Stimulated activated CD8-positive, alpha-beta memory T cell treated with anti-CD3 and anti-CD28 coated beads, Interleukin-12 subunit alpha, Interleukin-12 subunit beta, amount 100 ng/mL, for 24 hours (primary cell): ENCODE measurements around the gene ZNF652.
A peak's percentile ranks its signal among the peaks of the same experiment; 100 is the strongest.
"Not testable (repeated sequence)": the region's sequence is repeated elsewhere in the genome, so short reads cannot be mapped to it uniquely, and the experiment has no call there.

Experiments used
- DNase-seq: peaks from one replicate; pipeline ENCODE4 v3.0.0-alpha.2; 2020; ENCODE audit errors: extremely low read depth

ZNF652 gene

DNA sequence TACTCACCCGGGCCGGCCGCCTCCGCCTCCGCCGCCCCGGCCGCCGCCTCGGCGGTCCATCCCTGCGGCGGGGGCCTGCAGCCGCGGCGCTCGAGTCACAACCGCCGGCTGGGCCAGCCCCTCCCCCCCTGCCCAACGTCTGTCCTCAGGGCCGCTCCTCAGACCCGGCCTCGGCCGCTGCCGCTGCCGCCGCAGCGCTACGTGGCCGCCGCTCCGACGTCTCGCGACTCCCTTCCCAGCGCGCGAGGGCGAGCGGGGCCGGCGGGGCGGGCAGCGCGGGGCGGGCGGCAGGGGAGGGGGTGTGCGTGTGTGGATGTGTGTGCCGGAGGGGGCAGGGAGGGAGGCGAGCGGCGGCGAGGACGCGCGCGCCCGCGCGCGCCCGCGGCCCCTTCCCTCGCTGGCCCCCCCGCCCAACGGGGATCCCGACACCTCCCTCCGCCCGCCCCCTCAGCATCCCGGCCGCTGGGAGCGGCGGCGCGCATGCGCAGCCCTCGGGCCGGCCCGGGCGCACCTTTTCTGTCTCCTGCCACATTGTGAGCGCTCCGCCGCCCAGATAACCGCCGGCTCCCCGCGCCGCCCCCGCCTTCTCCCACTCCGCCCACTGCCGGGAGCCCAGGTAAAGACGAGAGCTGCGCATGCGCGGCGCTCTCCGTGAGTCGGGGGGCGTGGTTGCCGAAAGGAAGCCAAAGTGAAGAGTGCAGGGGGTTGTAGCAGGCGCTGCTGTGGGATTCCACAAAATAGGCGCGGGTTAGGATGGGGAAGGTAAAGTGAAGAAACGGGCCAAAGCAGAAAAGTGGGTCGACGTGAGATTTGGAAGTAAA lies at the start of gene ZNF652:
ZNF652 (minus strand) TSS at position 349 of the 821 bp plus-strand sequence. CDS start 44,525 bp downstream, outside the sequence.
- peak; percentile 76 for DNase-seq

- no peak for DNase-seq
Observed at GRCh38 chr17:49409066-49409465, 47.0 kb upstream of the ZNF652 start.

DNA sequence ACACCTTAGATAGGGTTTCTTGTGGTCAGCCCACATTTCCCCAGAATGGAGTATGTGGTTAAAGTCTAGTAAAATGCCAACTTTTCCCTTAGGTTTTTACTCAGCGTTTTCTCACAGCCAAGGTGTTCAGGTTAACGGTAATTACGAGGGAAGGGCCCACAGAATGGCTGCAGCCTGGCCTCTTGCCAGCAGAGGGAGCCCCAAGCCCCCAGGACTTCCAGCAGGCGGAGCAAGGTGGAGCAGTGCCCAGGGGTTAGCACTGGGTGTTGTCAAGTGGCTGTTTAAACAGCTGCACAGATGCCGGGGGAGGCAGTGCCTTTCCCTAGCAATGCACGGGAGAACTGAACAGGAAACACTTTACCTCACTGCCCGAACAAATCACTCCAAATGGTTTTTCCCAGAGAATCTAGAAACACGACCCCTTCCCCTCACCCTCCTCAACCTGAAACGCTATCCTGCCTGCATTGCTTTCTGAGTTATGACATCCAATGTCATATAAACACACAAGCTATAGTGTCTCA lies 46.0 kb upstream of the ZNF652 start:
- DNase-seq = peak; percentile 53

DNA sequence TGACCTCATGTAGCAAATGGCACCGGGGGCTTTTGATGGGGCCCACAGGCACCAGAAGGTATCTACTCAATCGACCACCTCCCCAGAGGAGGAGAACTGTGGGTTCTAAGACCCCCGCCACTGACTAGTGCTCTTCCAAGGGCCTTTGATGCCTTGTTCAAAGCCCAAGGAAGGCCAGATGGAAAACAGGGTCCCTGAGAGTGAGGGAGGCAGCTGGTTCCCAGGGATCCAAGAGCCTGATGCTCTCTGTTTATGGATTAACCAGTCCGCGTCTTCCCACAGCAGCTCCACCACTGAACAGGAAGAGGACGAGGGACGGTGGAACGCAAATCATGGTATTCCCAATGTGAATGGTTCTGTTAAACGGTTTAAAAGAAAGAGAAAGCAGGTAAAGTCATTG lies 45.0 kb upstream of the ZNF652 start:
- no peak for DNase-seq

DNA sequence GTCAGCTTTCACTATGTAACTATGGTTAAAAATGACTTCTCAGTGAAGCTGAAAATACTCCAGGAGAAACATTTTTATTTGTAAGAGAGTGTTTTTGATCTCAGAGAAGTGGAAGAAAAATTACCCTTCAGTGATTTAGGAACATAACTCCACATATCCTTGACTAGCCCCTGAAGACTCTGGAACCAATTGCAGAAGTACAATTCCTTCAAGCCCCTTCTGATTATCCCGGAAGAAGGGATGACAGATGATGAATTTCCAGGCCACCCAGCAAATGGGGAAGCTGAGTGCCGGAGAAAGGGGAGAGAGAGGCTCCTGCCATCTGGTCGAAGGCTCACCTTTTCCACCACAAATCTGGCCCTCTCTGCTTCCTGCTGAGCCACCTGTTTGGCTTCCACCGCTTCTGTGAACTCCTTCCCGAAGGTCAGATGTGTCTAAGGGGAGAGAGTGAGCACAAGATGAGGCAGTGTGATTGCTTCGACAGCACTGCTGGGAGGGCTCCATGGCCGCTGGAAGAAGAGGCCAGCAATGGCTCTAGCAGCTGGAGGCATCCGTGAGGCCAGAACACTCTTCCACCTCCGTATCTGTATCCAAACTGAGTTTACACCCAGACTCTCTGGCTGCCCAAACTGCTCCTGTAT lies 44.5 kb upstream of the ZNF652 start:
- no peak for DNase-seq

- DNase-seq = no peak
Observed at GRCh38 chr17:49404906-49405305, 42.9 kb upstream of the ZNF652 start.

- no peak for DNase-seq
Observed at GRCh38 chr17:49404361-49404760, 42.3 kb upstream of the ZNF652 start.

- DNase-seq = no peak
Observed at GRCh38 chr17:49403514-49404289, 41.7 kb upstream of the ZNF652 start.

- no peak for DNase-seq
Observed at GRCh38 chr17:49402706-49403105, 40.7 kb upstream of the ZNF652 start.

DNA sequence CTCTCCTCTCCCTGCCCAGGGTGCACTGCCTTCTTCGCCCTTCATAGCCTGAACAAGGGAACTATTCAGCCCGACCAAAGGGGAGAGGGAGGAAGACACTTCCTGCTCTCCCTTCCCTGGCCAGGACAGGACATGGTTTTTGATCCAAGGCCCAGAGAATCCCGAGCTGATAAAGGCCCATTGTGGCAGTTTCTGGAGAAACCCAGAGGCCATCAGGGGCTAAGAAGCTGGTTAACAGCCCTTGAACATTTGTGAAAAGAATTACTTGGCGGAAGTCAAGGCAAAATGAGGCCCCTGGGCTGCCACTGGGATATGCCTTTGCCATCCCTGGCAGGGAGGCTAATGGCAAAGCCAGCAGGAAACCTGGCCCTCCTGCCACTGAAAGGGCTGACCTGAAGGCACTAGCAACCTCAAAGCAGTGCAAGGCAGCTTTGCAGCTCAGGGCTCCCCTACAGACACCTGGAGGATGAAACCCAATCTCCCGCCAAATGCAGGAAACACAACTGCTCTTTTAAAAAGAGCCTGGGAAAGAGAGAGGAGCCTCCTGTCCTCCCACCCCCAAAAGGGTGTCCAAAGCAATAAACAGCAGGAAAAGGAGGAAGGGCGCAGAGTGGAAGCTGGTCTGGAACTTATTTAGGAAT lies 40.0 kb upstream of the ZNF652 start:
- DNase-seq = no peak

GRCh38 chr17:49399995-49400394 lies 37.9 kb upstream of the ZNF652 start:
- no peak for DNase-seq

DNA sequence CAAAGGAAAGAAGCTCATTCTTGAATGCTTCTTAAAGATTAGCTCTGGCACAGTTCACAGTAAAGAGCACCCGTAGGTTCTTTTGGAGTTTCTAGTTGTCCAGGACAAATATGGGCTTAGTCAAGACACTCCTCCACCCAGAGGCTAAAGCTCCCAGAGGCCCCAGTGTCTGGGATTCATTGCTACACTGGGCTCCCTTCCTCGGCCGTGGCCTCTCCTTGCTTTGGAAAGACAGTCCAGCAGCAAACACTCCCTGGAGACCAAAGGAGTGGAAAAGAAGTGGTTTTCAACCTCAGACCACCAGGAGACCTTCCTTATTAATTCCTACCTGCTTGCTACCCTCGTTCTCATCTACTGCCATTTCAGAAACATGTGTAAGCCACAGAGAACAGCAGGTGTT lies 35.5 kb upstream of the ZNF652 start:
- DNase-seq = no peak

DNA sequence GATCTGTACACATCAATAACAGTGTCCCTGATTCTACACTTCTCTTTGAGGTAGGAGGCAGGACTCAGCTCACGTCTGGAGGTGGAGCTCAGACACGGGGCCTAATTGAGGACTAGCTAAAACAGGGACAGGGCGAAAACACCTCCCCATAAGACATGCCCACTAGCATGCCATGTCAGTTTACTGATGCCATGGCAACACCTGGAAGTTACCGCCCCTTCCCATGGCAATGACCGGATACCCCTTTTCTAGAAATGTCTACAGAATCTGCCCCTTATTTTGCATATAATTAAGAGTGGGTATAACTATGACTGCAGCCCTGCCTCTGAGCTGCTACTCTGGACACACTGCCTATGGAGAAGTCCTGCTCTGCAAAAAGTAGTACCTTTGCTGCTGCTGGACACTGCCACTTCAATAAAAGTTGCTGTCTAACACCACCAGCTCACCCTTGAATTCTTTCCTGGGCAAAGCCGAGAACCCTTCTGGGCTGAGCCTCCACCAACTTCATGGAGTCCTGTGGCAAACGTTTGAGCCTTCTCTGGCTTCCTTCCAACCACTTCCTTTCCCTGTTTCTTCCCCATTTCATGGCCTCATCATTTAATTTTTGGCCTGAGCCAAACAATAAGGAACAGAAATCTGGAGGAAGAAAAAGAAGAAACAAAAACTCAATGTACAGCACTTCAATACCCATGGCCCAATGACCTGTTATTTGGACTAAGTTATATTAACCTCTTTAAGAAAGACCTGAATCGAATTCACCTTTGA lies 31.6 kb upstream of the ZNF652 start:
- DNase-seq = no peak

DNA sequence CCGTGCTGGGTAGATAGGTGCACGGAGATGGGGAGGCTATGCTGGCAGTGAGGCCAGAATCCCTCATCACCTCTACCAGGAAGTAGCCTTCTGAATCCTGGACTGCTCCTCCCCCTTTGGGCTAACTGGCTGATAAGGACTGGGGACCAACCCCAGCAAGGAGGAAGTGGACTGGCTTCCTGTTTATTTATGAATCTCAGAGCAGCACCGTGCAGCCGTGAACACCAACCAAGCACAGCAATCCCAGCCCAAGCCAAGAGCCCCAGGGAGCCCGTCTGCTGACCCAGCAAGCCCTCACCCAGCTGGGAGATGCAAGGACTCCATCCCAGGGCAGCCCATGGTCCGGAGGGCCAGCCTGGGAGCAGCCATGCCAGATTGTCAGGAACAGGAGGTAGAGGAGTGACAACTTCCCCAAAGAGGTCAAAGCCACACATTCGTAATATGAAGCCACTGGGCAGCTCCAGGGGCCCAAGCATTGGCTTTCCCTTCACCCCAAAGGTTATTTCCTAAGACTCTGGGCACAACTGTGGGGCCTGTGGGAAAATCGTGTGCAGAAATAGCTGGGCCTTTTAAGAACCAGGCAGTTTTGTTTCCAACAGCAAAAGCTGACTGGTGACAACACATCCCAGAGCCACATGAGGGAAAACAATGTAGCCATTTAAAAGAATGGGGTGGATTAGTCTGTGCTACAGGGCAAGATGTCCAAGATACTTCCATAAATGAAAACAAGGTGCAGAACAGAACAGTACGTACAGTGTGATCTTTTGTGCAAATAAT lies 28.7 kb upstream of the ZNF652 start:
- no peak for DNase-seq

DNA sequence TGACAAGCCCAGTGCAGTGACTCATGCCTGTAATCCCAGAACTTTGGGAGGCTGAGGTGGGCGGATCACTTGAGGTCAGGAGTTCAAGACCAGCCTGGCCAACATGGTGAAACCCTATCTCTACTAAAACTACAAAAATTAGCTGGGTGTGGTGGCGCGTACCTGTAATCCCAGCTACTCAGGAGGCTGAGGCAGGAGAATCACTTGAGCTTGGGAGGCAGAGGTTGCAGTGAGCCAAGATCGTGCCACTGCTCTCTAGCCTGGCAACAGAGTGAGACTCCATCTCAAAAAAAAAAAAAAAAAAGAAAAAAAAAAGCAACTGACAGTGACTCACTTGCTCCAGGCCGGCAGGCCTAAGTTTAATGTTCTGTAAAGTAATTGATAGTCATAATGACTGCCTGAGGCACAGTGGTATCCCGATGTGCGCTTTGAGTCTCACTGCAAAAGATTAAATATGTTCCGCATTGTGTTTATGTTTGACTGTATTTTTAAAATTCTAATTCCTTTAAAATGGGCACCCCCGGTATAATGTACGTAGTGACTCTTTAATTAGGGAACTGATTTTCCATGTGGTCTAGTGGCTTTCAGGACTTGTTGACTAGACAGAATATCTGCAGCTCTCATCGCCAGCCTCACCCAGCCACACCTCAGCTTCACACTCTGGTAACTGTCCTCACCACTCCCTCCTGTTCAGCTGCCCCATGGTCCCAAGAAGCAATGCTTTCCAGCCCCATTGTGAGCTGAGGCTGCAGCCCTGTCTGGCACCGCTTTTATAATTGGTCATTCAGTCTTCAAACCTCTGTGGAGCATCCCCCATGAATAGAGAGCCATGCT lies 27.7 kb upstream of the ZNF652 start:
- not testable (repeated sequence) for DNase-seq

GRCh38 chr17:49388692-49389513 lies 26.9 kb upstream of the ZNF652 start:
- no peak for DNase-seq

DNA sequence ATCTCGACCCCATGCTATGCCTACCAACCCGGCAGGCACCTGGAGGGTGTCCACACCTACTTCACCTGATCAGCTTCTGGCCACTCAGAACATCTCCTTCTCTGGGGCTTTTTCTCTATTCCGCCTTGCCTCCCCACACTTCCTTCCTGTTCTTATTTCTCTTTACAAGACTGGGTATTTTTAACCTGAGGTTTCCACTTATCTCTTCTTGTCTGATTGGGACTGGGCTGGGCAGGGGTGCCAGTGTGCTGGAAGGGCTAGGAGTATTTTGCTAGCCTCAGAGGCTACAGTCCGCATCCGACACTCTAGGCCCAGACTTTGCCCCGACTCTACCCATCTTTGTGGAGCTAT lies 26.2 kb upstream of the ZNF652 start:
- DNase-seq = no peak

DNA sequence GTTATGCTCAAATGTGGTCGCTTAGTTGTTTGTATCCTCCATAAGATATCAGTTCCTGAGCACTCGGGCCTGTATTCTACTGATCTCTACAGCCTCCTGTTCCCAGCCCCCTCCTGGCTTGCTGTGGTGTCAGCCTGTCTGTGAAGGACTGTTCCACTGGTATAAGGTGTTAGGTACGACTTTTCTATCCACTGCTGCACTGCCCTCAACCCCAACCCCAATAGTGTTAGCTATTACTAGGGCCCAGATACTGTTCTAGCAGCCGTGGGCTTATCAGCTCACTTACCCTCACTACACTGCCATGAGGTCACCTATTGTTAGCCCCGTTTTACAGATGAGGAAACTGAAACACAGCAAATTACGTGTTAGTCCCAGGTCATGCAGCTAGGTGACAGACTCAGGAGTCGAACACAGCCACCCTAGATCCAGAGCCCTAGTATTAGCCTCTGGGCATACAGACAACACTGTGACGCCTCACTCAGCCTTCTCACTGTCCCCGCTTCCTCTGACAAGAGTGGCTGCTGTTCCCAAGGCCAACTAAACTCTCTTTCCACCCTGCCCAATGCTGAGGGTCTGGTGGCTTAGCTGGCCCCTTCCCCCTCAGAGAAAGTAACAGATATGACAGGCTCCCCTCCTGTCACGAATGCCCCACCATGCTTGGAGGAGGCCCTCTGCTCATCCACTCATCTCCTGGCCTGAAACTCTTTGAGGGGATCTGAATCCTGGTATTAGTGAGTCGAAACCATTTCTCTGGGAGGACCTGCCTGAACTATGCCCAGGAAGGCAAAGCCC lies 25.6 kb upstream of the ZNF652 start:
- DNase-seq = no peak
